Measurements from ENCODE around the gene MYRIP.

DNA sequence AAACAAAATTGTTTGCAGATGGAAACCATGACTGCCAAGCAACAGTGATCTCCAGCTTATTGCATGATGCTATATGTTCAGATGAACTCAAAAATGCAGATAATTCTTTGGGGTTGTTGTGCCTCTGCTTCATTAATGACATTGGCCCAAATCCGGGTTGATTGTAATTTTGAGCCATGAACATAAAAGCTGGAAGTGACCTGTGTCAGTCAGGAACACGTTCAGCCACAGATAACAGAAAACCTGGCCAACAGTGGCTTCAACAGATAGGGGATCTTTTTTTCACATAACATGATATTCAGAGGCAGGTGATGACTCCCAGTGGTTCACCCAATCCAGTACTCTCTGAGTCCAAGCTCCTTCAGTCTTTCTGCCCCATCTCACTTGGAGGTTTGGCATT is 423.2 kb downstream of the MYRIP start:
- TF ChIP-seq, protein P1, sequence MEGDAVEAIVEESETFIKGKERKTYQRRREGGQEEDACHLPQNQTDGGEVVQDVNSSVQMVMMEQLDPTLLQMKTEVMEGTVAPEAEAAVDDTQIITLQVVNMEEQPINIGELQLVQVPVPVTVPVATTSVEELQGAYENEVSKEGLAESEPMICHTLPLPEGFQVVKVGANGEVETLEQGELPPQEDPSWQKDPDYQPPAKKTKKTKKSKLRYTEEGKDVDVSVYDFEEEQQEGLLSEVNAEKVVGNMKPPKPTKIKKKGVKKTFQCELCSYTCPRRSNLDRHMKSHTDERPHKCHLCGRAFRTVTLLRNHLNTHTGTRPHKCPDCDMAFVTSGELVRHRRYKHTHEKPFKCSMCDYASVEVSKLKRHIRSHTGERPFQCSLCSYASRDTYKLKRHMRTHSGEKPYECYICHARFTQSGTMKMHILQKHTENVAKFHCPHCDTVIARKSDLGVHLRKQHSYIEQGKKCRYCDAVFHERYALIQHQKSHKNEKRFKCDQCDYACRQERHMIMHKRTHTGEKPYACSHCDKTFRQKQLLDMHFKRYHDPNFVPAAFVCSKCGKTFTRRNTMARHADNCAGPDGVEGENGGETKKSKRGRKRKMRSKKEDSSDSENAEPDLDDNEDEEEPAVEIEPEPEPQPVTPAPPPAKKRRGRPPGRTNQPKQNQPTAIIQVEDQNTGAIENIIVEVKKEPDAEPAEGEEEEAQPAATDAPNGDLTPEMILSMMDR (IDR thresholded peaks at IDR 0.05) = no peak
- no peak for TF ChIP-seq POLR2A (IDR thresholded peaks at IDR 0.05)

Data from thyroid gland (tissue), 4 donors.